Smooth muscle cell (in vitro differentiated cells): ENCODE results near the gene MEGF10. TPM values are rescaled to one million over a fixed set of nuclear protein-coding genes. Genes with fewer than 3 reads are reported as not detected.

Source experiments
- DNase-seq: peaks from one replicate; lab custom pipeline; 2025; ENCODE audit not compliant: unreplicated experiment; lab: John Stamatoyannopoulos, UW
- H2AFZ ChIP-seq: fragments of 200-600 bp; sonication (generic); 2 replicates; pipeline ENCODE4 v1.6.0; 2016; ENCODE audit warnings: antibody characterized with exemption, low read depth, mild to moderate bottlenecking
- H3F3A ChIP-seq: fragments of 200-600 bp; sonication (generic); 2 replicates; pipeline ENCODE4 v1.6.0; 2017; ENCODE audit warnings: antibody characterized with exemption, low read depth
- H3K27ac ChIP-seq: fragments of 200-600 bp; sonication (generic); 2 replicates; pipeline ENCODE4 v1.5.1; 2016; ENCODE audit warnings: low read depth, mild to moderate bottlenecking
- H3K27me3 ChIP-seq: fragments of 200-600 bp; sonication (generic); 2 replicates; pipeline ENCODE4 v1.6.1; 2016; ENCODE audit warnings: low read depth, mild to moderate bottlenecking
- H3K36me3 ChIP-seq: fragments of 200-600 bp; sonication (generic); 2 replicates; pipeline ENCODE4 v1.5.1; 2016; ENCODE audit warnings: low read depth
- H3K4me1 ChIP-seq: fragments of 200-600 bp; sonication (generic); 2 replicates; pipeline ENCODE4 v1.5.1; 2016; ENCODE audit warnings: low read depth
- H3K4me2 ChIP-seq: fragments of 200-600 bp; sonication (generic); 2 replicates; pipeline ENCODE4 v1.6.0; 2016; ENCODE audit warnings: mild to moderate bottlenecking
- H3K4me3 ChIP-seq: fragments of 200-600 bp; sonication (generic); 2 replicates; pipeline ENCODE4 v1.5.1; 2016; ENCODE audit warnings: mild to moderate bottlenecking
- H3K79me2 ChIP-seq: fragments of 200-600 bp; sonication (generic); 2 replicates; pipeline ENCODE4 v1.6.0; 2016; ENCODE audit warnings: low read depth, mild to moderate bottlenecking
- H3K9ac ChIP-seq: fragments of 200-600 bp; sonication (generic); 2 replicates; pipeline ENCODE4 v1.6.0; 2016; ENCODE audit warnings: low read depth
- H3K9me3 ChIP-seq: fragments of 200-600 bp; sonication (generic); replicated peaks from 2 replicates; pipeline ENCODE4 v1.5.1; 2016; ENCODE audit warnings: low read depth
- H4K20me1 ChIP-seq: fragments of 200-600 bp; sonication (generic); 2 replicates; pipeline ENCODE4 v1.6.0; 2016; ENCODE audit warnings: low read depth
- WGBS: methylation state at CpG from one replicate; pipeline ENCODE4 v1.1.7; 2016; ENCODE audit warnings: low lambda C conversion rate; 5-methylcytosine and 5-hydroxymethylcytosine counted together
- polyA plus RNA-seq: library from polyadenylated mRNA; unstranded; fragments of >200 nt; fragmentation: Nextera tagmentation; extraction: Ambion mirVana; gene quantifications from 2 replicates; pipeline ENCODE4 v1.2.1, GENCODE V29; 2016
- total RNA-seq: library from RNA; depleted of rRNA; stranded (reverse); fragments of >200 nt; gene quantifications from 2 replicates; pipeline ENCODE4 v1.2.3, GENCODE V29; 2014
- TF ChIP-seq, protein P1 (sequence below): fragments of 200-600 bp; sonication (generic); IDR thresholded peaks from 2 replicates; pipeline ENCODE4 v1.5.1; 2017; ENCODE audit warnings: borderline replicate concordance, mild to moderate bottlenecking, antibody characterized with exemption; ENCODE audit not compliant: insufficient read depth, poor library complexity, severe bottlenecking

The MEGF10 gene
- total and polyA plus RNA-seq, 2 experiments from 2014 or later = 0.83 to 3.6 TPM

DNA sequence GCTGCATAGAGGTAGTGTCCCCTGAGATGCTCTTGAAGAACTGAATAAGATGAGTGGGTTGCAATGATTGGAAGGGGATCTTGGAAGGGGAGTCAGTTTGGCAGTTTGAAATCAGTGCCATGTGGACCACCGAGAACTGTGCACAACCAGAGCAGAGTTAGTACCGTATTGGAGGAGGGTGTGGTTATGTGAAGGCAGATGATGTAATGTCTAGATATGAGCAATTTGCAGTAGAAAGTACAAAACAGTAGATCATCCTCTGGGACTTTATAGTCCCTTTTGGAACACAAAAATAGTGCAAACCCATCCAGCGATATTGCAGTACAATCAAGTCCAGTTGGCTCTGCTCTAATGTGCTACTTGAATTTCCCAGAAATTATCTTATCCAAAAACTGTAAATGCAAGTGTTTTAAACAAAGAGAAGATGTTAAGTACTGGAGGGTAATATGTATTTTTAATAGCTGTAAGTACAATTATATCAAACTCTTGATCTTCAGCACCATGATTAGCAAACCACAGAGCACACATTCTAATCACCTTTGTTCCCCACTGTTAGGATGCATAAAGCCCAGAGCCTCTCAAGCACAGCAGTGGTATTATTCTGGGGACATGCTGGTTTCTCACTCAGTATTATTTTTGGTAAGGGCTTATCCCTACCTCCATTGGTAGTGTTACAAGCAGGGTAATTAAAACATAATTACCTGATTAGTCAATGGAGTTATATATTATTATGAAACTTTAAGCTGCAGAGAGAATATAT, 41.5 kb downstream of the MEGF10 start:
- TF ChIP-seq, protein P1, sequence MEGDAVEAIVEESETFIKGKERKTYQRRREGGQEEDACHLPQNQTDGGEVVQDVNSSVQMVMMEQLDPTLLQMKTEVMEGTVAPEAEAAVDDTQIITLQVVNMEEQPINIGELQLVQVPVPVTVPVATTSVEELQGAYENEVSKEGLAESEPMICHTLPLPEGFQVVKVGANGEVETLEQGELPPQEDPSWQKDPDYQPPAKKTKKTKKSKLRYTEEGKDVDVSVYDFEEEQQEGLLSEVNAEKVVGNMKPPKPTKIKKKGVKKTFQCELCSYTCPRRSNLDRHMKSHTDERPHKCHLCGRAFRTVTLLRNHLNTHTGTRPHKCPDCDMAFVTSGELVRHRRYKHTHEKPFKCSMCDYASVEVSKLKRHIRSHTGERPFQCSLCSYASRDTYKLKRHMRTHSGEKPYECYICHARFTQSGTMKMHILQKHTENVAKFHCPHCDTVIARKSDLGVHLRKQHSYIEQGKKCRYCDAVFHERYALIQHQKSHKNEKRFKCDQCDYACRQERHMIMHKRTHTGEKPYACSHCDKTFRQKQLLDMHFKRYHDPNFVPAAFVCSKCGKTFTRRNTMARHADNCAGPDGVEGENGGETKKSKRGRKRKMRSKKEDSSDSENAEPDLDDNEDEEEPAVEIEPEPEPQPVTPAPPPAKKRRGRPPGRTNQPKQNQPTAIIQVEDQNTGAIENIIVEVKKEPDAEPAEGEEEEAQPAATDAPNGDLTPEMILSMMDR = no peak
- Histone ChIP-seq H3K36me3 (no peaks in the 10 kb centered on the region), H3K9me3 (no peaks in the 10 kb centered on the region), H3K4me1 (no peaks in the 10 kb centered on the region), H3F3A (no peaks in the 10 kb centered on the region), H3K4me3 (no peak overlapping the region), H3K79me2 (no peaks in the 10 kb centered on the region), H3K9ac (no peak overlapping the region), H3K4me2 (no peak overlapping the region), H4K20me1 (no peaks in the 10 kb centered on the region), H3K27ac (no peak overlapping the region), H2AFZ (no peak overlapping the region), H3K27me3 (peaks cover 14% of the 10 kb centered on the region)
- DNase-seq = no peak
- 87% methylated on average over 3 of the region's 3 CpGs for WGBS

DNA sequence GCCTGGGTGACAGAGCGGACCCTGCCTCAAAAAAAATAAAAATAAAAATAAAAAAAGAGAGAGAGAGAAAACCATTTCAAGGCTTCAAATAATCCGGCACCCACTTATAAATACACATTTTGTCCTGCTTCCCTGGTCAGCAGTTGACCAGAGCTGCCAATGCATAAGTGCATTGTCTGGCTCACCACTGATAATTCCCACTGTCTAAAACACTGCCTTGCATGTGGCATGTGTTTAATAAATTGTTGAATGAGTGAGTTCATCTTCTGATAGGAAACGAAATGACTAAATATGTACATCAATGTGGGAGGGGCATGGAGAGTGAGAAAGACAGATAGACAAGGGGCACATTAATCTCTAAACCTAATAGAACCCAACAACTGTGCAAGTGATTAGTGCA, 42.9 kb downstream of the MEGF10 start:
- no peak overlapping the region for H3K4me3 ChIP-seq
- 91% methylated on average over 3 of the region's 3 CpGs for WGBS
- no peak overlapping the region for H2AFZ ChIP-seq
- H3K4me2 ChIP-seq = no peak overlapping the region
- H3F3A ChIP-seq = no peaks in the 10 kb centered on the region
- no peaks in the 10 kb centered on the region for H3K9me3 ChIP-seq
- H3K36me3 ChIP-seq = no peaks in the 10 kb centered on the region
- H3K4me1 ChIP-seq = no peaks in the 10 kb centered on the region
- H3K27ac ChIP-seq = no peak overlapping the region
- TF ChIP-seq, protein P1 = no peak
- DNase-seq = no peak
- H3K9ac ChIP-seq = no peak overlapping the region
- H4K20me1 ChIP-seq = no peaks in the 10 kb centered on the region
- H3K79me2 ChIP-seq = no peaks in the 10 kb centered on the region
- H3K27me3 ChIP-seq = peaks cover 14% of the 10 kb centered on the region

GRCh38 chr5:127335381-127335780, 44.8 kb downstream of the MEGF10 start:
- H3K27me3 ChIP-seq = peaks cover 11% of the 10 kb centered on the region
- H3K36me3 ChIP-seq = no peaks in the 10 kb centered on the region
- WGBS = 81% methylated on average over 2 of the region's 2 CpGs
- no peaks in the 10 kb centered on the region for H4K20me1 ChIP-seq
- no peaks in the 10 kb centered on the region for H3F3A ChIP-seq
- no peak overlapping the region for H3K4me3 ChIP-seq
- H3K27ac ChIP-seq = no peak overlapping the region
- no peak for DNase-seq
- H3K79me2 ChIP-seq = no peaks in the 10 kb centered on the region
- H3K4me1 ChIP-seq = no peaks in the 10 kb centered on the region
- TF ChIP-seq, protein P1 = no peak
- H3K9ac ChIP-seq = no peak overlapping the region
- H3K9me3 ChIP-seq = no peaks in the 10 kb centered on the region
- no peak overlapping the region for H3K4me2 ChIP-seq
- H2AFZ ChIP-seq = no peak overlapping the region

- Histone ChIP-seq H3K4me1 (no peaks in the 10 kb centered on the region), H3F3A (no peaks in the 10 kb centered on the region), H3K27ac (no peak overlapping the region), H3K36me3 (no peaks in the 10 kb centered on the region), H3K79me2 (no peaks in the 10 kb centered on the region), H4K20me1 (no peaks in the 10 kb centered on the region), H3K27me3 (no peaks in the 10 kb centered on the region), H3K9ac (no peak overlapping the region), H3K4me3 (no peak overlapping the region), H3K9me3 (no peaks in the 10 kb centered on the region), H2AFZ (no peak overlapping the region), H3K4me2 (no peak overlapping the region)
- TF ChIP-seq, protein P1 = no peak
- WGBS = 87% methylated on average over 1 of the region's 1 CpG
- DNase-seq = no peak
Observed at GRCh38 chr5:127337876-127338275, 47.3 kb downstream of the MEGF10 start.
